Stimulated activated CD4-positive, alpha-beta T cell treated with anti-CD3 and anti-CD28 coated beads, Interleukin-12 subunit alpha, Interleukin-12 subunit beta, amount 100 ng/mL, for 24 hours (primary cell): ENCODE data around the gene ROBO1.

Source experiments
- DNase-seq, 2 experiments: peaks; one replicate each; pipeline ENCODE4 v3.0.0-alpha.2; 2020; ENCODE audit warnings: low read depth in 2 of 2

ROBO1 gene

DNA sequence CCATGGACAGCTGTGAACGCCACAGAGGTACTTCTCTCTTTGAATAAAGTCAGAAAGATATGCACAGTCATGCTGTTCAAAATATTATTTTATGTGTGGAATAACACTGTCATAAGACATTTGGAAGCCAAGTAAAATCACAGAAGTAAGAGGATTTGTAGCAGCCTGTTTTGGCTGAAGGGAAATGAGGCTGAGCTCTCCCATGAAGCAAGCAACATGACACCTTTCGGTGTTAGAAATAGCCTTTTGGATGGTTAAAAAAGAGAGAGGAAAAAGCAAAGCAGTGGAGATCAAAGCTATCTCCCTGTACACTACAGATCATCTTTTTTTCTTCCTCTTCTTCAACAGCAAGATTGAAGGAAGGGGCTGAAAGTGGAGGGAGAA, 755.3 kb downstream of the ROBO1 start:
- DNase-seq = no peak

DNA sequence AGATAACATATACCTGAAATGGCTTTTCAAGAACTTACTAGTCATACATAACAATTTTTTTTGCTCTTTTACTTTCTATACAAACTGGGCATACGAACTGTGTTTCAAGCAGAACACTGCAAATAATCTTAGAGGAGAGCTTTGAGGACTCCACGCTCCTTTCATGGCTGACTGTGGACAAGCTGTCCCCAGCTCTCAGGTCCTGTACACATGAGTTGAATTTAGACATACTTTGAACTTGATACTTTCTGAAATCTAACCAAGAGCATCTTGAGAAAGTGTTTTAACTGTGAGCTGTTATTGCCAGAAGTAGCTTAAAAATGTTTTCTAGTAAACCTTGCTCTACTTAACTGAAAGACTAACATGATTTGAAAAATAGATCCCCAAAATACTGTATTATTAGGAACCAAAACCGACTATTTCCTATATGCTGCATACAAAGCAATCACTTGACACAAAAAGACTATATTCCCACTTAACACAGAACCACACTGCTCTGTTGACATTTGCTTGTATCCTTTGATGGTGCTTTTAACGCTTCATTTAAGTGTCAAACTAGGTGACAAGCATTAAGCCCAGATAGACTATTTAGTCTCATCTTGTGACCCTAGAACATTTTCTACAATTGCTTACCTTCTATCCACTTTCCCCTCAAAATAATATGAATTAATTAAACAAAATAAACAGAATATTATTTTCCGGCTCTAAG, 755.8 kb downstream of the ROBO1 start:
- DNase-seq = no peak

DNA sequence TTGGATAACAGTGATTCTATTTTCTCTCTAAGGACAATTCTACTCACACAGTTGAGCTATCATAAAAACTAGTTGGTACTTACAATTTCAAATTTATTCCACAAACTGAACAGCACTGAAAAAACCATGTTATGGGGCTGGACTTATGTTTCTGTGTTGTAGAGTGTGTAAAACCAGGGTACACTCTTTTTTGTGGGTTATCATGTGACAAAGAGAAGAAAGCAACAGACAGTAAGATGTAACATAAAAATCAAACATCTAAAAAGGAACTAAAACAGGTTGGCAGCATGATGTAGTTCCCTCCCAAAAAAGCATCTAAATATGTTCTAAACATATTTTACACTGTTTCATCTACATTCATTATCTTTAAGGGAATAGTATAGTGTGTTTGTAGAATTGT, 757.9 kb downstream of the ROBO1 start:
- no peak for DNase-seq

DNA sequence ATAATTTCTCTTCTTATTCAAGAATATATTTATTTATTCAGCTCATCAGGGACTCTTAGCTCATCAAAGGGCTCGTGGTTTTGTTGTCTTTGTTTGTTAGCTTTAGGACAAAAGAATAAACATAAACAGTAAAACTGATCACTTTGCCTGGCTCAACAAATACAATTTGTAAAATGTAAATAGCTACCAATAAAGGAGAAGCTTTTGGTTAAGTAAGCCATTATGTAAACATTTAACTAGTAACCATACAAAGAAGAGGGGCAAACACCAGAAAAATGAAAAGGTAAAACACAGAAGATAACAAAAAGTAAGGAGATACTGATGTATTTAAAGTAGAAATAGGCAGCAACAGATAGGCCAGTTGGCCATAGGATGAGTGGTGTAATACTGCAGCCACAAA, 761.7 kb downstream of the ROBO1 start:
- DNase-seq = no peak

DNA sequence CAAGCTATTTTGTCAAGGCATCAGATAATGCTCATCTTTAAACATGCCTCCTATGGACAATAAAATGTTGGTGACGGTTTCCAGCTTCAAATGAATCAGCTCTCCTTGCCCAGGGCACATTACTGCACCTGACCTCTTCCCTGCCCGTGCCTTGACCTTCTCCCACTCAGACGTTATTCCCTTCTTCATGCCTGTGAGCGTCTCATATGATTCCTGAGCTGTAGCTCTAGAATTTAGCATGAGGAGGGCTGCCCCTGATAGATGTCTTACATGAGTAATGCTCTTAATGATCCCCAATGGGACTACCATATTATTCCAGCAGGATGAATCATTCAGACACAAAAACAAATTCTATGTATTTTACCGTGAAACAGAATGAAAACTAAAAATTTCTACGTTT, 762.7 kb downstream of the ROBO1 start:
- DNase-seq = no peak

DNA sequence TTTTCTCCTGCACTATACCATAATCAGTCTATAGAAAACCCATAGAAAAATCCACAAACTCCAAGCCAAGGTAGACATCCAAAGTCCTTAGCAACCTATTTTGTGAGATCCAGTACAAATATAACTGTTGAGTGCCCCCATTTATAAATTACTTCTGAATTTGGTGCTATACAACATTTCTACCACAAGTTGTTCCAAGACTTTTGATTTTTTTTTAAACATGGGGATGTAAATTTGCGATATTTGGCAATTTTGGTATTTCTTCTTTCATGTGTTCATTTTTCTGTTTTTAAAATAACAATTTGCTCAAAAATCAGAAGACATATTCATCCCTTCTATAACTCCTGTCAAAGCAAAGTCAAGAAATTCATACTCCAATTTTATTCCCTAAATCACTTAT, 763.8 kb downstream of the ROBO1 start:
- DNase-seq = no peak

DNA sequence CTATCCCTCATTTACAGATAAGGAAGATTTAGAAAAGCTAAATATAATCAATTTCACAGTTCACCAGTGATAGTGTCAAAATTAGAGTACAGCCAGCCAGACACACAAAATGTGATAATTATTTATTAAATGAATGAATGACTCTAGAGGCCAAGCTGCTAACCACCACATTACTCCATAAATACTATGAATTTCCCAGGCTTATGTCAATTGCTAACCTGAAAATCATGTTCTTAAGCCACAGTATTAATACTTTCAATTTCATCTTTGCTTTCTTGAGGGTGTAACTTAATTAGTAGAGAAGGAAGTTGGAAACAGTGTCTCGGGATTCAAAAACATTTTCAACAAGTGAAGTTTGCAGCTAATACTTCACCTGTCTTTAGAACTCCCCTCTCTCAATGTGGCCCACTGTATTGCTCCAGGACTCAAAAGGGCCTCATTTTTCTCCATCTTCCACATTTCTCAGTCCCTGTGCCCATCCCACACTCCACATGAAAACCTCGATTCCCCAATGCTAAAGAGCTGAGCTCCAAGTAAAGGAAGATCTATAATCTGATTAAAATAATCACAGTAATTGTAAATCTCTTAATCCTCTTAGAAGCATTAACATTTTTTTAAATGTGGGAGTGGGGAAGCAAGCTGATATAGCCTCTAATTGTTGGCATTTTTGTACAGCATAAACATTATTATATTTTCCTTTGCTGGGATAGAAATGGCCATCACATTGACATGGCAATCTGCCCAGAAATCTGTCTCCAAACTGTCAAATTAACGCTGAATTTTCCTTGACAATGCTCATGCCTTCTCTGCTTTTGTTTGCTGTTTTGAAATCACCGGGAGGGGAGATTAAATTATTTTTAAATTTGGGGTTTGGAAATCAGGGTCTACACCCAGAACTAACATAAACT, 765.1 kb downstream of the ROBO1 start:
- no peak for DNase-seq

DNA sequence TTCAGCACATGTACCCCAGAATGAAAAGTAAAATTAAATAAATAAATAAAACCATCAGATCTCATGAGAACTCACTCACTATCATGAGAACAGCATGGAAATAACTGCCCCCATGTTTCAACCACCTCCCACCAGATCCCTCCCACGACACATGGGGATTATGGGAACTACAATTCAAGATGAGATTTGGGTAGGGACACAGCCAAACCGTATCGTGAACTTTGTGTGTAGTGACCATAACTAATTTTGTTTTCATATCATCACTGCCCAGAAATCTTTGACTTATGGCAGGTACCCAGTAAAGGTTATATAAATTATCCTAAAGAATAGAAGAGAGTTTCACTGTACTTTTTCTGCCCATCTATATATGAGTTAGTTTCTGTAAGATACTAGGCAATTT, 766.5 kb downstream of the ROBO1 start:
- DNase-seq = no peak

DNA sequence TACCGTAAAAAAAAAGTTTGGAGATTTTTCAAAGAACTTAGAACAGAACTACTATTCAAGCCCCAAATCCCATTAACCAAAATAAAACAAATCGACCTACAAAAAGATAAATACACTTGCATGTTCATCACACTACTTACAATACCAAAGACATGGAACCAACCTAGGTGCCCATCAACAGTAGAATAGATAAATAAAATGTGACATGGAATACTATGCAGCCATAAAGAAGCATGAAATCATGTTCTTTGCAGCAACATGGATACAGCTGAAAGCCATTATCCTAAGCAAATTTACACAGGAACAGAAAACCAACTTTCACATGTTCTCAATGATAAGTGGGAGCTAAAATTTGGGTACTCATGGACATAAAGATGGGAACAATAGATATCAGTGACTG, 768.7 kb downstream of the ROBO1 start:
- DNase-seq = no peak

DNA sequence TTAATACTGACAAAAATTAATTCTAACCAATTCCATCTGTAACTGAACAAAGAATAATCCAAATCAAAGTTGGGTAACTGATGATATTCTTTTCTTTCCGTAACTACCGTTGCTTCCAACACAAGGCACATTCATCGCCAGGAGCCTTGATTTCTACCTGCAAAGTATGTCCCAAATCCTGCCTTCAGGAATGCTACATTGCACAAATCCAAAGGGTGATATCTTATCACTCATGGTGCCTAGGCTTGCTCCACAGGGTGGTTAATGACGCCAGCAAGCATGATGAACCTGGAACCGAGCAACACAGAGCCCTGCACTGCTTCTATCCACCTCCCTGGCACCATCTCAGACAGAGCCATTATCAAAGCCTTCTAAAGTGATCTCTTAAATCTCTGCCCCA, 772.7 kb downstream of the ROBO1 start:
- no peak for DNase-seq

DNA sequence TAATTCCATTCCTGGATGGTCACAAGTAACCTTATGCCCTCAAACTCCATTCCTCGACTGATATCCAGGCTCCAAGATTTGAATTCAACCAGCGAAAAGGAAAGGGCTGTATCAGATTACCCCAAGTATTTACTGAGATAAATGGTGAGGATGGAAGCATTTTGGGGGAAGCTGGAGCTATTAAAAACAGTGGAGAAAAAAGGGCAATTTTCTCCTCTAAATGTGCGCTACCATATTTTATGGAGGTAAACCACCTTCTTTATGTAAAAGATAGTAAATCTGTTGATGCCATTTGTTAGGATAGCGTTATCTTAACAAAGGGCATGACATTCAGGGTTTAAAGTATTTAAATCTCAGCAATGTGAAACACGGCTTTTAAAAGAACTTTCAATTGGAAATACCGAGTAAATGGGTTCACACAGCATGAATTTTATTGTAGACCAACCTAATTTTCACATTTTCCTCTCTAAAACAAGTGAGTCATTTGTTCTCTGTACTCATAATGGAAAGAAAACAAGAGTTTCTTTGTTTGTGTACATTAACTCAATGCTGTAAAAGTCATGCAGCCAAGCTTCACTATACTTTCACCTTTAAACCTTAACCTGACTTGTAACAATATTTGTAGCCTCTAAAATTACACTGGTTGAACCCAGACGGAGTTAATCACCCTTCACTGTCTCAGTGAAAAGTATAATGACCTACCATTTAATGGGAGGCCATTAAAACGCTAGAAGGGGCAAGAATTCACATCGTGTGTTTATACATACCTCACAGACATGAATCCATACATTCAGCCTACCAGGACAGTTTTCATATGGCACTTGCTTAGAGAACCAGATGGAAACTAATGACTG, 773.4 kb downstream of the ROBO1 start:
- DNase-seq = no peak

DNA sequence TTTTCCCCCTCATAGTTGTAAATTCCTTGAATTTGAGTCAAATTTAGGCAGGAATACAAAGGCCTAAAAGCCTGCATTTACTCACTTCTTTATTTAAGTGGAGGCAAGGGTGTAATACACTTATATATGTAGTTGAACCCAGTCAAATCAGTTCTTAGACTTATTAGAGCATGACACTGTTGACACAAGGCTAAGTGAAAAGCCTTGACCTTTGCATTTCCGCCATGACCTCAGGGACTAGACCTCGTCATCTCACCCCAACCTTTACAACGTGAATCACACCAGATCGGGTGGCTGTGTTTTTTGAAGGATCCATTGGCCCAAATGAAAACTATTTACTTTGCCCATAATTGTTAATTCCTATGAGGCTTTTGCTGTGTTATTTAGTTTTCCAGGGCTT, 774.4 kb downstream of the ROBO1 start:
- DNase-seq = no peak

DNA sequence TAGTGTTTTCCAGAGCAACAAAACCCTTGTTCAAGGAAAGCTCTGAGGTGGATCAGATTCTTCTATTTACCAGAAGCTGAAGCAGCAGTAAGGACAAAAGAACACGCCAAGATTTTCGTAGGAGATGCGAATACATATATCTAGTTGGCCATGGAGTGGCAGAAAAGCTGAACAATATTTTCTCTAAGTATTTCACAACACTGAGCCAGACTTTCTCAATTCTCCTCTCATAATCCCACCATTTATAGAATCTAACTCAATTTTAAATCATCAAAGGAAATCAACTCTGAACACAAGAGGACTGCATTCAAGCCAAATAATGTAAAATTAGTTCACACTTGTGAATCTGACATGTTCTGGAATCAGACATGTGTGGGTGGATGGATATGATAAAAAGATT, 775.0 kb downstream of the ROBO1 start:
- no peak for DNase-seq

DNA sequence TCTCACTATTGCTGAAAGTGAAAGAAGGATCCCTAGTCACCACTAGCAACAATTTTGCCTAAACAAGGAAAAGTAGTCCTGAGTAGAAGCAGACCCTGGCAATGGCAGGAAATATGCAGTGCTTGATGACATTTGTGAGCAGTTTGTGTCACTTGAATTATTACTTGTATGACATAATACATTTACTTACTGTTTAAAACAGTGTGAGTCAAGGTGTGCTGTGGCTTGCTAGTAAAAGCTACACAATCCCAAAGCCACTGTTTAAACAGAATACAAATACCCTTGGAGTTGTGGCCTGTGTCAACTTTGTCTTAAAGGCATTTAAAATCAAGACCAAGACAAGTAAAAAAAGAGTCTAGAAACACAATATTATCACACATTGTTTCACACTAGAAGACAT, 775.4 kb downstream of the ROBO1 start:
- no peak for DNase-seq

DNA sequence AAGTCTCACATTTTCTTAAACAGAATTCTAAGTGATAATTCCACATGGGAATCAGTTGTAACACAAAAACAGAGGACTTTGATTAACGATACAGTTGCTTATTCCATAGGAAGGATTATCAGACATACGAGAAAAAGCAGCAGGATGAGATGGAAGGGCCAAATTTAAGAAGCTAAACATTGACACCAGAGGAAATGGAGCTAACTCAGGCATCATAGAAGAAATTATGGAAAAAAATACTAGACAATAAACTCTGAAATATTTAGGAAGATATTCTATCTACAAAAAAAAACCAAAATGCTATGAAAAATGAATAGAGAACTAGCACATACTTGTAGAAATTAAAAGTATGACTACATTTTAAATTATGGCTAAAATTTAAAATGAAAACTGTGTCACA, 776.1 kb downstream of the ROBO1 start:
- no peak for DNase-seq

DNA sequence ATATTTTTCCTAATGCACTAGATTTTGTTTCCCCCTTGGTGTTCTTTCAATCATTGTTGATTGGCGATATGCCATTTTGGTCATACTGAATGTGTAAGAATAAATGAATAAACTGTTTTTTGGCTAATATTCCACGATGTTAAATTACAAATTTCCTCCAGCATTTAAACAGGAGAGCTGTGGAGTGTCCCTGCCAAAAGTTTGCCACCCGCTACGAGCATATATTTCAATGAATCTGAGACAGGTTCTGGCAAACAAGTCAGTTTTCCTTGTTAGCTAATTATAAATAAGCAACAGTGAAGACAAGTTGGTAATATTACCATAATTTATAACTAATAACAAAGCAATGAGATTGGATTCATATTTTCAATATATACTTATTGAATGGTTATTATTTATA, 777.6 kb downstream of the ROBO1 start:
- no peak for DNase-seq

DNA sequence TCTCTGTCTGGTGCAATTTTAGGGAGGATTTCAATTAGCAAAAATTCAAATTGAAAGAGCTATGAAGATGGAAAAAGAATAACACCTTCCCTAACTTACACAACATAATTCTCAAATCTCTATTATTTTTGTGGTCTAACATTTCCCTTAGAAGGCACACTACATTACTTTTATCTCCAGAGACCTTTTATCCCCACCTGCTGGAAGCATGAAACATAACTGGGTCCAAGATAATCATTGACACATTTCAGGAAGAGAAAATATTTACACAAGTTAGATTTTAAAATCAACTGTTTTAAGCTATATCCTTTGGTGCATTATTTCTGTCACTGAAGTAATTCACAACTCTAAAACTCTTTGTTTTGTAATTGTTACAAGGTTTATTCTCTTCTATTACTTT, 779.5 kb downstream of the ROBO1 start:
- DNase-seq = no peak

DNA sequence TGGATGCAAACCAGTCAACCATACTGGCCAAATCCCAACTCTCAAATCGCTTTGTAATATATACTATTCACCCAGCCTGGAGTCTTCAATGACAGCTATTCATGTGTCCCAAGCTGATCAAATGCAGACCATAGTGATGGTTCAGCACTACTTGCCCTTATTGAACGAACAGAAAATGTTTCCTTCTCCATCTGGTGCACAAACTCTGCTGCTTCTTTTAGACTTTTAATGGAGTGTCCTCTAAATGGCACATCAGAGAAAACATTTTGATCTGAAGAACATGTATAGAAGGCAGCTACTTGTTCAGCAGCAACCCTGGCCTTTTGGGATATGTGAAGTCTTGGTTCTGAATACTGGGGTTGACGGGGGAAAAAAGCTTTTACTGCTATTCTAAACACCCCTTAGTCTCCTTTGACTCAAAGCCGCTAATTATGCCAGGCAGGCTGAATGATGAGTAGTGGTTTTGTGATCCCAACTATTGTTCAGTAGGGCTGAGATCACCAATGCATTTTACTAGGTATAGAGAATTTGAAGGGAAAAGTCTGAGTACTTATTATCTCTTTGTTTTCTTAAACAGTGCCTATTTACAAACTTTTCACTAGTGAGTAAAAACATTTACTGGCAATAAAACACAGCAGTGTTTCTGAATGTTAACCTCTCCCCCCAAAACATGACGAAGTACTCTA, 781.2 kb downstream of the ROBO1 start:
- DNase-seq = no peak

DNA sequence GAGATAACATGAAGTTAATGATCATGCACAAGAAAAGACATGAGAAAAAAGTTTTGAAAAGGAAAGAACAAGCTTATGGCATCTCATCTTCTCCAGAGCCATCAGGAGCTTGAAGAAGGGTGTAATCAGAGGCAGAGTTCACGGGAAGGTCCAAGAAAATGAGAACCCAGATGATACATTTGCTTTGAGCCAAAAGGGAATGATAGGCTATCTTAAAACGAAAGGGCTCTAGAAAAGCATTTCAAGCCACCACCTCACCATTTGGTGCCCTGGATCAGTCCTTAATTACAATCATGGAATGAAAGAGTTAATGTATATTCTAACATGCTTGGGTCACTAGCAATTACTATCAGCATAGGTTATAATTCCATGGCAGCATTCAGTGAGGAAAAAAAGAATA, 781.8 kb downstream of the ROBO1 start:
- no peak for DNase-seq

DNA sequence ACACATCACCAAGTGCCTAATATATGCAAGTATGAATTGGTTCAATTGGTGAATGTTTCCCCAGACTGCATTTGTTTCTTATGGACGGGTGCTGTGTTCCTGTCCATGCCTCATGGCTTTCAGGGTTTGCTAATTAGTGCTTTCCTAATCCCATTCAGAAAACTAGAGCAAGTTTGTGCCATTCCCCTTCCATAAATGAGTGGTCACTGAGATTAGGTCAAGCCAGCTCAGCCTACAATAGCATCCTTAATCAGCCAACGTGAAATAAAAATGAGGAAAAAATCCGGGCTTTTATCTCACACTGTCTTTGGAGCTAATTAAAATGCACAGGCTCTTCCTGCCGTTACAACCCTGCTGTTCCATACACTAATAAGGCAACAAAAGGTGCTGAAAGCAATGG, 788.8 kb downstream of the ROBO1 start:
- no peak for DNase-seq

DNA sequence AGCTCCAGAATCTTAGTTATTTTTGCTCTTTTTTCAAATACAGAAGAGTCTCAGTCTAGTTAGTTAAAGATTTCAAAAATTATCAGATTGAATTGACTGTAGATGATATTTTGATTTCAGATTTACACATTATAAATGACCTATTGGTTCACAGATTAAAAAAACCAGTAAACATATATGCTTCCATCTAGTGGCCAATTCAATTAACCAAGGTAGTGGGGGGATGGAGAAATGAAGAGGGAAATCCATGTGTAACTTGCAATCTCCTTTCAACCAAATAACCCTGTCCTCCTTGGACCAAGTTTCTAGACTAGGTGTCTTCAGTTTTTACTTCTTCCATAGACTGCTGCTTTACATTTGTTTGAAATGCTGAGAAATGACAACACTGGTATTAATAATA, 789.8 kb downstream of the ROBO1 start:
- DNase-seq = no peak

DNA sequence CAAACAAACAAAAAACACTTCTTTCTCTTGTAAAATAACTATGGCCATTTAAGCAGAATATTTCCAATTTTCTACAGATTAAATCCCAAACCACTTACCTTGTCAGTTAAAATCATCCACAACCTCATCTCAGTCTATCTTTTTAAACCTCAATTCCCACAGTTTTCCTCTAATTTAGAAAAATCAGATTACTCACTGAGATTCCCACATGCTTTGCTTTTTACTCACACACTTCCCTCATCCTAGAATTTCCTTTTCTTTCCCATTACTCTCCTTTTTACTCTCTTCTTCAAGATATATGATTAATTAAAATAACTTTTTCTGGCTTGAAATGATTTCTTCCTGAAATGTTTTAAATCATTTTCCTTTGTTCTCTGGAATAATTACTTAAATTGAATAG, 790.7 kb downstream of the ROBO1 start:
- no peak for DNase-seq
